MCF 10A (cell line): ENCODE measurements around the gene FGFBP2. TPM values are rescaled to one million over a fixed set of nuclear protein-coding genes. Genes with fewer than 3 reads are reported as not detected.

Experiments
- BruUV-seq: library from RNA; stranded (reverse); fragments of 400-500 nt; replicated peaks from 2 replicates; lab custom pipeline; 2021; lab: Mats Ljungman, UMichigan
- CTCF ChIA-PET: fragments of 300-600 bp; sonication (Branson Sonifier 250); formaldehyde crosslinking; extraction: SDS; loops from one replicate; lab custom pipeline; 2021; ENCODE audit warnings: antibody characterized with exemption, inconsistent platforms; lab: Yijun Ruan, JAX
- POLR2A ChIA-PET: fragments of 300-600, 350-650 bp; sonication (Branson Sonifier 250); formaldehyde crosslinking; extraction: SDS; loops from one replicate; lab custom pipeline; 2020; ENCODE audit warnings: antibody characterized with exemption, inconsistent platforms; lab: Yijun Ruan, JAX
- DNase-seq: peaks from one replicate; pipeline ENCODE4 v3.0.0-alpha.2; 2018; ENCODE audit not compliant: unreplicated experiment
- H3K27ac Mint-ChIP-seq: one replicate; pipeline ENCODE4 v1.8.0; 2022; ENCODE audit warnings: mild to moderate bottlenecking, low read depth, mixed read lengths; ENCODE audit not compliant: unreplicated experiment
- H3K27me3 Mint-ChIP-seq: one replicate; pipeline ENCODE4 v1.8.0; 2022; ENCODE audit warnings: mixed read lengths; ENCODE audit not compliant: insufficient read depth, unreplicated experiment
- H3K36me3 Mint-ChIP-seq: one replicate; pipeline ENCODE4 v1.8.0; 2022; ENCODE audit warnings: mild to moderate bottlenecking, moderate library complexity, mixed read lengths; ENCODE audit not compliant: insufficient read depth, unreplicated experiment
- H3K4me1 Mint-ChIP-seq: one replicate; pipeline ENCODE4 v1.8.0; 2022; ENCODE audit warnings: mixed read lengths; ENCODE audit not compliant: insufficient read depth, unreplicated experiment
- H3K4me3 Mint-ChIP-seq: one replicate; pipeline ENCODE4 v1.8.0; 2022; ENCODE audit warnings: mild to moderate bottlenecking, moderate library complexity, mixed read lengths; ENCODE audit not compliant: unreplicated experiment
- H3K9me3 Mint-ChIP-seq: one replicate; pipeline ENCODE4 v1.8.0; 2022; ENCODE audit warnings: mixed read lengths; ENCODE audit not compliant: unreplicated experiment
- intact Hi-C: fragments of 100-400 bp; cut with micrococcal nuclease; formaldehyde crosslinking; loops from 2 replicates; pipeline ENCODE4 v1.14.1; 2022
- total RNA-seq: library from RNA; stranded (reverse); gene quantifications from 2 replicates; pipeline ENCODE4 v1.2.3, GENCODE V29; 2022
- TF ChIP-seq, protein P1 (sequence below): fragments of 200-600 bp; IDR thresholded peaks from one replicate; pipeline ENCODE4 v1.8.0; 2022; ENCODE audit warnings: antibody characterized with exemption, mild to moderate bottlenecking; ENCODE audit not compliant: unreplicated experiment

The FGFBP2 gene
- total RNA-seq, 1 experiment from 2014 or later: not detected

DNA sequence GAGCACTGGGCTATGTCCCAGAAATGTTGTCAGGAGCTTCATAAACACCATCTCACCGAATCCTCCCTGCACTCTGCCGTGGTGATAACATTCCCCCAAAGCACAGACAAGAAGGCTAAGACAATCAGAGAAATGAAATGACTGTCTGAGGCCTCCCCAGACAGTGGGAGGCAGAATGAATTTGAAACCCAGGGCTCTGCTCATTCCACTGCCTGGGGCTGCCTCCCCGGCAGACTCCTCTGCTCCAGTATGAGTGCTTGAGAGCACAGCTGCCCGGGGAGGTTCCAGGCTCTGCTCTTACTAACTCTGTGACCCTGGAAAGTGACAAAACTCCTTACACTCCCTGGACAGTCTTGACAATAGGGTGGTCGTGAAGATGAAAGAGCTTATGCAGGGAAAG, 34.1 kb downstream of the FGFBP2 start:
- Mint-ChIP-seq H3K27me3 (no peaks in the 10 kb centered on the region), H3K4me1 (peaks cover 5% of the 10 kb centered on the region), H3K9me3 (no peaks in the 10 kb centered on the region), H3K27ac (no peak overlapping the region), H3K4me3 (no peak overlapping the region), H3K36me3 (no peaks in the 10 kb centered on the region)
- intact Hi-C loops: no loop called here
- BruUV-seq: no TSS peak
- TF ChIP-seq, protein P1, sequence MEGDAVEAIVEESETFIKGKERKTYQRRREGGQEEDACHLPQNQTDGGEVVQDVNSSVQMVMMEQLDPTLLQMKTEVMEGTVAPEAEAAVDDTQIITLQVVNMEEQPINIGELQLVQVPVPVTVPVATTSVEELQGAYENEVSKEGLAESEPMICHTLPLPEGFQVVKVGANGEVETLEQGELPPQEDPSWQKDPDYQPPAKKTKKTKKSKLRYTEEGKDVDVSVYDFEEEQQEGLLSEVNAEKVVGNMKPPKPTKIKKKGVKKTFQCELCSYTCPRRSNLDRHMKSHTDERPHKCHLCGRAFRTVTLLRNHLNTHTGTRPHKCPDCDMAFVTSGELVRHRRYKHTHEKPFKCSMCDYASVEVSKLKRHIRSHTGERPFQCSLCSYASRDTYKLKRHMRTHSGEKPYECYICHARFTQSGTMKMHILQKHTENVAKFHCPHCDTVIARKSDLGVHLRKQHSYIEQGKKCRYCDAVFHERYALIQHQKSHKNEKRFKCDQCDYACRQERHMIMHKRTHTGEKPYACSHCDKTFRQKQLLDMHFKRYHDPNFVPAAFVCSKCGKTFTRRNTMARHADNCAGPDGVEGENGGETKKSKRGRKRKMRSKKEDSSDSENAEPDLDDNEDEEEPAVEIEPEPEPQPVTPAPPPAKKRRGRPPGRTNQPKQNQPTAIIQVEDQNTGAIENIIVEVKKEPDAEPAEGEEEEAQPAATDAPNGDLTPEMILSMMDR: no peak
- ChIA-PET CTCF (interaction anchor here (0.6 to 0.7 kb wide), 2 partner anchors 19 to 105 kb away, joined by 3 to 4 read pairs; no protein-coding TSS in a partner anchor), POLR2A (interaction anchor here (0.5 kb wide), 1 partner anchor 276 kb away, joined by 3 read pairs; no protein-coding TSS in a partner anchor)
- DNase-seq: no peak

DNA sequence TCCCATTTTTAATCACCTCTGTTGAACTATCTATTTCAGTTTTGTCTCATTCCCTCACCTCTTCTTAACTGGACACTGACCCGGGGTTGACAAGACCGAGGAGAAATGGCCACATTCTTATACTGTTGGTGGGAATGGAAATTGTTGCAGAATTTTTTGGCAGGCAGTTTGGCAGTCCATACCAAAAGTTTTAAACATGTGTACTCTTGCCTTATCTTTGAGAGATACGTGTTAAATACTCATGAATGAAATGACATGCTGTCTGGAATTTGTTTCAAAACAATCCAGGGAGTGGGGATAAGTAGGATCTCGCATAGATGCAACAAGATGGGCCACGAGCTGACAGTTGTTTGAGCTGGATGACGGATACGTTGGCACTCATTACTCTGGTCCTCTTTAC, 36.5 kb downstream of the FGFBP2 start:
- Mint-ChIP-seq H3K27me3 (no peaks in the 10 kb centered on the region), H3K9me3 (no peaks in the 10 kb centered on the region), H3K4me3 (no peak overlapping the region), H3K27ac (no peak overlapping the region), H3K4me1 (peaks cover 15% of the 10 kb centered on the region), H3K36me3 (no peaks in the 10 kb centered on the region)
- TF ChIP-seq, protein P1: no peak
- ChIA-PET CTCF (interaction anchor here (1.2 to 2.0 kb wide), 3 partner anchors 10 to 44 kb away, joined by 3 to 10 read pairs (median 3); partner anchors contain the start of gene FGFBP1), POLR2A (interaction anchor here (1.1 kb wide), 1 partner anchor 12 kb away, joined by 3 read pairs; the partner anchor contains the start of gene FGFBP1)
- BruUV-seq: no TSS peak
- intact Hi-C loops: no loop called here
- no peak for DNase-seq

DNA sequence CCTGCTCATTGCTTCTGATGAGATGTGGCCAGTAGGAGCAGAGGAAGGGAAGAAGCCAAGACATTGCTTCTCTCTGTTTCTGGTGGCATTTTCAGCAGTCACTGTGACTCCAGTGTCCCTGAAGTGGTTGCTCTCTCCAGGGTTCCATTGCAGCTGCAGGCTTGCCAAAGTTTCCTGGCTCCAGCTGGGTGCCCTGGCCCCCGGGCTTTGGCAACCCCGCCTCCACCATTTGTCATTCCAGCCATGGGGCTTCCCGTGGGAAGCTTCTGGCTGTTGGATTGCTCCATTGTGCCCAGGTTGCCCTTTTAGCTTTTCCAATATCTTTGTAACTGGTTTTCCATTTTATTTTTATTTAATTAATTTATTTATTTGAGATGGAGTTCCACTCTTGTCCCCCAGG, 37.1 kb downstream of the FGFBP2 start:
- Mint-ChIP-seq H3K27me3 (no peaks in the 10 kb centered on the region), H3K4me1 (peaks cover 21% of the 10 kb centered on the region), H3K4me3 (no peak overlapping the region), H3K36me3 (no peaks in the 10 kb centered on the region), H3K27ac (no peak overlapping the region), H3K9me3 (no peaks in the 10 kb centered on the region)
- TF ChIP-seq, protein P1: no peak
- intact Hi-C loops: no loop called here
- CTCF ChIA-PET: interaction anchor here (1.2 kb wide), 1 partner anchor 13 kb away, joined by 3 read pairs; the partner anchor contains the start of gene FGFBP1
- POLR2A ChIA-PET: no interaction called here
- peak; percentile 58 for DNase-seq
- BruUV-seq: no TSS peak

DNA sequence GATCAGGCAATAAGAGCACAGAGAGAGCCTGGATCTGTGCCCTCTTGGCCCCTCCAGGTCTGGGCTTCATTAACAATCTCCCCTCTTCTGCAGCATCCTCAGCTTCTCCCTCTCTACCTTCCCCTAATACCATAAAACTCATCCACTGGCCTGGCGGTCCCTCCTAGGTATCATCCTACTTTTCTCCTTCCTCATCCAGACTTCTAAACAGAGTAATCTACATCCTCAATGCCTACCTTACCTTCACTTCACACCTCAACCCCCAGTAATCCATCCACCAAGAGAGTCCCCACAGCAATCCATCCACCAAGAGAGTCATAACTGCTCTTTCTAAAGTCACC, 41.4 kb downstream of the FGFBP2 start:
- intact Hi-C loops: loop anchor here (1.0 kb wide), 1 partner anchor 39 kb away; no protein-coding TSS in a partner anchor
- TF ChIP-seq, protein P1: no peak
- ChIA-PET POLR2A (interaction anchor here (1.1 to 2.6 kb wide), 4 partner anchors 8 to 267 kb away, joined by 4 to 28 read pairs (median 6); partner anchors contain the start of gene FGFBP1), CTCF (interaction anchor here (0.7 to 2.2 kb wide), 6 partner anchors 10 to 116 kb away, joined by 3 to 11 read pairs (median 4); no protein-coding TSS in a partner anchor)
- no peak overlapping the region for H3K27ac Mint-ChIP-seq
- H3K9me3 Mint-ChIP-seq: no peaks in the 10 kb centered on the region
- H3K27me3 Mint-ChIP-seq: no peaks in the 10 kb centered on the region
- no peak overlapping the region for H3K4me3 Mint-ChIP-seq
- H3K36me3 Mint-ChIP-seq: peaks cover 7% of the 10 kb centered on the region
- peaks cover 39% of the 10 kb centered on the region for H3K4me1 Mint-ChIP-seq
- no TSS peak for BruUV-seq
- no peak for DNase-seq
